Measurements from ENCODE around the gene BABAM2. TPM values are rescaled to one million over a fixed set of nuclear protein-coding genes. Genes with fewer than 3 reads are reported as not detected.

Gene BABAM2
- total and polyA plus RNA-seq, 10 of the 15 experiments (the other 5 are each of a cell fraction or from before 2014, with no cell fraction given) = 30.7 to 59.9 (median 44.5) TPM

- TF ChIP-seq REST (IDR thresholded peaks at IDR 0.05; ENCODE audit: low read depth, low read length) (no peak), ZNF592 (IDR thresholded peaks at IDR 0.05) (no peak), ATF3 (IDR thresholded peaks at IDR 0.05; ENCODE audit: borderline replicate concordance, extremely low read depth, low read depth, low read length) (no peak), RELB (IDR thresholded peaks at IDR 0.05; ENCODE audit: low read depth) (no peak)
Observed at GRCh38 chr2:27952070-27952469, 61.5 kb downstream of the BABAM2 start (continued).
